Inferior parietal cortex (tissue), 1 donor: ENCODE results near the gene NPB.

Source experiments
- DNase-seq: peaks from one replicate; pipeline ENCODE4 v3.0.0-alpha.2; 2016; ENCODE audit errors: extremely low spot score

NPB gene

GRCh38 chr17:81898885-81899284 lies 3.2 kb upstream of the NPB start:
- DNase-seq = no peak

- DNase-seq = no peak
Measured at GRCh38 chr17:81899514-81900166, 2.4 kb upstream of the NPB start.

GRCh38 chr17:81900181-81900820 lies 1.7 kb upstream of the NPB start:
- no peak for DNase-seq

GRCh38 chr17:81901167-81902022 lies 643 bp upstream of the NPB start:
- DNase-seq = no peak

GRCh38 chr17:81902653-81903414 lies 796 bp downstream of the NPB start:
- DNase-seq = no peak

- DNase-seq = no peak
Measured at GRCh38 chr17:81903415-81903831, 1.4 kb downstream of the NPB start.

- no peak for DNase-seq
Measured at GRCh38 chr17:81903896-81904599, 2.0 kb downstream of the NPB start.

GRCh38 chr17:81904600-81905423 lies 2.8 kb downstream of the NPB start:
- DNase-seq = no peak

GRCh38 chr17:81905424-81905875 lies 3.4 kb downstream of the NPB start:
- no peak for DNase-seq

- no peak for DNase-seq
Measured at GRCh38 chr17:81905993-81906392, 4.0 kb downstream of the NPB start.

GRCh38 chr17:81906476-81907218 lies 4.6 kb downstream of the NPB start:
- no peak for DNase-seq

- no peak for DNase-seq
Measured at GRCh38 chr17:81907219-81908145, 5.4 kb downstream of the NPB start.

GRCh38 chr17:81908793-81909192 lies 6.8 kb downstream of the NPB start:
- no peak for DNase-seq

- DNase-seq = no peak
Measured at GRCh38 chr17:81909231-81909630, 7.2 kb downstream of the NPB start.

- no peak for DNase-seq
Measured at GRCh38 chr17:81909966-81910839, 8.2 kb downstream of the NPB start.

GRCh38 chr17:81910840-81911276 lies 8.8 kb downstream of the NPB start:
- DNase-seq = no peak

GRCh38 chr17:81911277-81911961 lies 9.4 kb downstream of the NPB start, which contains the start of gene PCYT2:
Gene PCYT2 (minus strand): TSS chr17:81911399. CDS start chr17:81911355, 44 bp downstream.
- peak; percentile 79 for DNase-seq
